ENCODE data around the gene HECW1. TPM values are rescaled to one million over a fixed set of nuclear protein-coding genes. Genes with fewer than 3 reads are reported as not detected.
"Not testable (repeated sequence)": the region's sequence is repeated elsewhere in the genome, so short reads cannot be mapped to it uniquely, and the experiment has no call there.

The HECW1 gene
- total RNA-seq, 1 experiment from 2014 or later, result 1.8 TPM

GRCh38 chr7:43584195-43584586 lies 471.7 kb downstream of the HECW1 start:
- CTCF ChIA-PET, result interaction anchor here (0.7 to 3.4 kb wide), 3 partner anchors 37 to 136 kb away, joined by 3 to 129 read pairs (median 14); no protein-coding TSS in a partner anchor
- DNase-seq, result peak in 1 of 2 experiments; percentile 34
- BruUV-seq (replicated peaks), result TSS peak; percentile 44
- Histone ChIP-seq H3K27me3 (replicated peaks; ENCODE audit: control insufficient read depth, insufficient read depth, low read length) (no peaks in the 10 kb centered on the region), H3K4me1 (peaks cover 25% of the 10 kb centered on the region), H3K4me3 (ENCODE audit: low read depth, low read length) (peak overlapping the region; percentile 64), H3K36me3 (ENCODE audit: control insufficient read depth, insufficient read depth, low read length) (no peaks in the 10 kb centered on the region), H3K9me3 (no peaks in the 10 kb centered on the region)
- Mint-ChIP-seq H3K9me3 (ENCODE audit: unreplicated experiment) (no peaks in the 10 kb centered on the region), H3K4me3 (ENCODE audit: unreplicated experiment) (peak overlapping the region; percentile 89), H3K27ac (ENCODE audit: unreplicated experiment) (peak overlapping the region; percentile 72), H3K36me3 (ENCODE audit: insufficient read depth, unreplicated experiment) (peaks cover 18% of the 10 kb centered on the region), H3K27me3 (ENCODE audit: insufficient read depth, unreplicated experiment) (no peaks in the 10 kb centered on the region), H3K4me1 (ENCODE audit: low read depth, unreplicated experiment) (peaks cover 8% of the 10 kb centered on the region)
- POLR2A ChIA-PET, result no interaction called here
- intact Hi-C loops (cut with micrococcal nuclease; ENCODE audit: unreplicated experiment), result loop anchor here (1.0 to 5.0 kb wide), 3 partner anchors 9 to 358 kb away; no protein-coding TSS in a partner anchor
- no peak for TF ChIP-seq CTCF (IDR thresholded peaks at IDR 0.05; ENCODE audit: insufficient read depth in 1 of 2, low read depth in 1 of 2, low read length in 1 of 2, severe bottlenecking in 1 of 2, unreplicated experiment in 1 of 2)

- H3K9me3 ChIP-seq; H3K27me3 Mint-ChIP-seq (ENCODE audit: insufficient read depth, unreplicated experiment); POLR2A ChIA-PET; H3K36me3 ChIP-seq (ENCODE audit: control insufficient read depth, insufficient read depth, low read length); H3K27ac Mint-ChIP-seq (ENCODE audit: unreplicated experiment); BruUV-seq (replicated peaks); H3K27me3 ChIP-seq (replicated peaks; ENCODE audit: control insufficient read depth, insufficient read depth, low read length); H3K4me1 Mint-ChIP-seq (ENCODE audit: low read depth, unreplicated experiment); H3K9me3 Mint-ChIP-seq (ENCODE audit: unreplicated experiment): not testable (repeated sequence)
- peak overlapping the region; percentile 64 for H3K4me3 ChIP-seq (ENCODE audit: low read depth, low read length)
- DNase-seq, result peak in 1 of 2 experiments; percentile 12
- CTCF ChIA-PET, result interaction anchor here (0.7 to 3.4 kb wide), 2 partner anchors 116 to 136 kb away, joined by 3 to 129 read pairs; no protein-coding TSS in a partner anchor
- Mint-ChIP-seq H3K4me3 (ENCODE audit: unreplicated experiment) (peak overlapping the region; percentile 89), H3K36me3 (ENCODE audit: insufficient read depth, unreplicated experiment) (peaks cover 18% of the 10 kb centered on the region)
- peaks cover 25% of the 10 kb centered on the region for H3K4me1 ChIP-seq
- intact Hi-C loops (cut with micrococcal nuclease; ENCODE audit: unreplicated experiment), result loop anchor here (1.0 to 5.0 kb wide), 3 partner anchors 9 to 358 kb away; no protein-coding TSS in a partner anchor
Observed at GRCh38 chr7:43584733-43585132, 472.3 kb downstream of the HECW1 start.

GRCh38 chr7:43585562-43585961 lies 473.1 kb downstream of the HECW1 start:
- Mint-ChIP-seq H3K27me3 (ENCODE audit: insufficient read depth, unreplicated experiment) (no peaks in the 10 kb centered on the region), H3K27ac (ENCODE audit: unreplicated experiment) (no peak overlapping the region), H3K4me1 (ENCODE audit: low read depth, unreplicated experiment) (peaks cover 8% of the 10 kb centered on the region), H3K36me3 (ENCODE audit: insufficient read depth, unreplicated experiment) (peaks cover 18% of the 10 kb centered on the region), H3K4me3 (ENCODE audit: unreplicated experiment) (no peak overlapping the region), H3K9me3 (ENCODE audit: unreplicated experiment) (no peaks in the 10 kb centered on the region)
- no peaks in the 10 kb centered on the region for H3K27me3 ChIP-seq (replicated peaks; ENCODE audit: control insufficient read depth, insufficient read depth, low read length)
- H3K9me3 ChIP-seq, result no peaks in the 10 kb centered on the region
- H3K4me3 ChIP-seq (ENCODE audit: low read depth, low read length), result no peak overlapping the region
- H3K4me1 ChIP-seq, result peaks cover 25% of the 10 kb centered on the region
- no peak for TF ChIP-seq CTCF (IDR thresholded peaks at IDR 0.05; ENCODE audit: insufficient read depth in 1 of 2, low read depth in 1 of 2, low read length in 1 of 2, severe bottlenecking in 1 of 2, unreplicated experiment in 1 of 2)
- intact Hi-C loops (cut with micrococcal nuclease; ENCODE audit: unreplicated experiment), result no loop called here
- ChIA-PET POLR2A (no interaction called here), CTCF (no interaction called here)
- DNase-seq, result no peak
- no TSS peak for BruUV-seq (replicated peaks)
- H3K36me3 ChIP-seq (ENCODE audit: control insufficient read depth, insufficient read depth, low read length), result no peaks in the 10 kb centered on the region
